Left lung (tissue), 10 donors: ENCODE data around the gene FSCN2. TPM values are rescaled to one million over a fixed set of nuclear protein-coding genes. Genes with fewer than 3 reads are reported as not detected.

ENCODE experiments used
- ATAC-seq: fragments of 200-7000 bp; cut with Tn5 transposase; one replicate; pipeline ENCODE4 v1.9.1; 2020; ENCODE audit warnings: moderate library complexity
- DNase-seq, 4 donors: peaks; one replicate each; pipeline ENCODE4 v3.0.0-alpha.2; 2013 to 2020
- H3K27ac ChIP-seq, 2 donors: fragments of 200-600 bp; sonication (generic) in 1 of 2; one replicate each; pipeline versions ENCODE4 v1.5.0 to v1.8.0; 2020 to 2021
- H3K27me3 ChIP-seq, 2 donors: fragments of 200-600 bp; sonication (generic) in 1 of 2; one replicate each; pipeline versions ENCODE4 v1.5.0 to v1.8.0; 2020 to 2021
- H3K36me3 ChIP-seq, 2 donors: fragments of 200-600 bp; sonication (generic) in 1 of 2; one replicate each; pipeline versions ENCODE4 v1.5.0 to v1.8.0; 2020 to 2021
- H3K4me1 ChIP-seq, 2 donors: fragments of 200-600 bp; one replicate each; pipeline ENCODE4 v1.8.0; 2021
- H3K4me3 ChIP-seq, 2 donors: fragments of 200-600 bp; sonication (generic) in 1 of 2; one replicate each; pipeline versions ENCODE4 v1.5.0 to v1.8.0; 2020 to 2021; ENCODE audit warnings: mild to moderate bottlenecking in 1 of 2
- H3K9me3 ChIP-seq, 2 donors: fragments of 200-600 bp; sonication (generic) in 1 of 2; one replicate each; pipeline versions ENCODE4 v1.5.0 to v1.8.0; 2020 to 2021
- intact Hi-C, 2 donors: fragments of 100-400 bp; cut with DNase I; formaldehyde crosslinking; loops; one replicate each; pipeline versions ENCODE4 v1.11.2 to v1.14.2; 2022
- polyA plus RNA-seq, 6 donors: library from polyadenylated mRNA; unstranded; fragments of 120-200 nt; gene quantifications; one replicate each; pipeline ENCODE4 v1.2.1, GENCODE V29; 2013; ENCODE audit not compliant: insufficient read length in 6 of 6
- total RNA-seq, 2 donors: library from RNA; stranded (reverse); fragmentation: NEBNext Ultra II Directional; extraction: Animal tissue kit (Norgen Biotek cat#: 25700); gene quantifications; one replicate each; pipeline ENCODE4 v1.2.1, GENCODE V29; 2021
- TF ChIP-seq, protein P1 (sequence below), 2 donors: fragments of 200-600 bp; sonication (generic) in 1 of 2; IDR thresholded peaks; one replicate each; pipeline versions ENCODE4 v1.5.0 to v1.8.0; 2021; ENCODE audit warnings: antibody characterized with exemption in 2 of 2
- donor health status: DM: no; HTN: yes; CAD: no.
- donor health status: DM: no; HTN: no; CAD: no.

FSCN2 gene
- total and polyA plus RNA-seq, 8 donors: 0.92 to 3.4 (median 1.9) TPM

DNA sequence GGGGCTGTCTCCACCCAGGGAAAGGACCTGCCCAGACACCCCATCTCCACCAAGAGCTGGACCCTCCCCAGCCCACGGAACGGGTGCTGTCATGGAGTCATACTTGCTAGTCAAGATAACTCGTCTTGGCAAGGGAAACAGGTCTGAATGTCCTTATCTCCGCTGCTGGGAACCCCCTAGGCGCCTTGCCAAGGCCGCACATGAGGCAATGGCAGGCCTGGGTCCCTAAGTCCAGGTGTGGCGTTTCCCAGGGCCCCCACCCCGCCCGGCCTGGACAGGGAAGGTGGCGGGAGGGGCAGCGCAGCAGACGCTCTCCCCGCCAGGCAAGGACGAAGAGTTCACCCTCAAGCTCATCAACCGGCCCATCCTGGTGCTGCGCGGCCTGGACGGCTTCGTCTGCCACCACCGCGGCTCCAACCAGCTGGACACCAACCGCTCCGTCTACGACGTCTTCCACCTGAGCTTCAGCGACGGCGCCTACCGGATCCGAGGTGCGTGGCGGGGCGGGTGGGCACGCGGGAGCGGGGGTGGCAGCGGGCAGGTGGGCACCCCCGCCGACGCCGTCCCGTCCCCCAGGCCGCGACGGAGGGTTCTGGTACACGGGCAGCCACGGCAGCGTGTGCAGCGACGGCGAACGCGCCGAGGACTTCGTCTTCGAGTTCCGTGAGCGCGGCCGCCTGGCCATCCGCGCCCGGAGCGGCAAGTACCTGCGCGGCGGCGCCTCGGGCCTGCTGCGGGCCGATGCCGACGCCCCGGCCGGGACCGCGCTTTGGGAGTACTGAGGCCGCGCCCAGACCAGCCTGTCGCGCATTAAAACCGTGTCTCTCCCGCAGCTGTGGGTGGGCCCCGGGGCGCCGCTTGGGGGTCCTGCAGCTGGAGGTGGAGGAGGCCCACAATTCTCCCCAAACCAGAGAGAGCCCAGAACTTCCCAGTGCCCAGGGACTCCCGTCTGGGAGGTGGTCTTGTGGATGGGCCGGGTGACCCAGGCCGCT is 8.4 kb downstream of the FSCN2 start:
- Histone ChIP-seq H3K4me3 (no peak overlapping the region), H3K4me1 (peaks cover 6 to 19% of the 10 kb centered on the region in 2 donors), H3K27ac (no peak overlapping the region), H3K9me3 (no peaks in the 10 kb centered on the region), H3K36me3 (peaks cover 0 to 39% of the 10 kb centered on the region in 2 donors), H3K27me3 (peaks cover 3 to 59% of the 10 kb centered on the region in 2 donors)
- DNase-seq (peak in 2 of 4 donors; percentile 62 to 80), ATAC-seq (peak; percentile 16)
- TF ChIP-seq, protein P1, sequence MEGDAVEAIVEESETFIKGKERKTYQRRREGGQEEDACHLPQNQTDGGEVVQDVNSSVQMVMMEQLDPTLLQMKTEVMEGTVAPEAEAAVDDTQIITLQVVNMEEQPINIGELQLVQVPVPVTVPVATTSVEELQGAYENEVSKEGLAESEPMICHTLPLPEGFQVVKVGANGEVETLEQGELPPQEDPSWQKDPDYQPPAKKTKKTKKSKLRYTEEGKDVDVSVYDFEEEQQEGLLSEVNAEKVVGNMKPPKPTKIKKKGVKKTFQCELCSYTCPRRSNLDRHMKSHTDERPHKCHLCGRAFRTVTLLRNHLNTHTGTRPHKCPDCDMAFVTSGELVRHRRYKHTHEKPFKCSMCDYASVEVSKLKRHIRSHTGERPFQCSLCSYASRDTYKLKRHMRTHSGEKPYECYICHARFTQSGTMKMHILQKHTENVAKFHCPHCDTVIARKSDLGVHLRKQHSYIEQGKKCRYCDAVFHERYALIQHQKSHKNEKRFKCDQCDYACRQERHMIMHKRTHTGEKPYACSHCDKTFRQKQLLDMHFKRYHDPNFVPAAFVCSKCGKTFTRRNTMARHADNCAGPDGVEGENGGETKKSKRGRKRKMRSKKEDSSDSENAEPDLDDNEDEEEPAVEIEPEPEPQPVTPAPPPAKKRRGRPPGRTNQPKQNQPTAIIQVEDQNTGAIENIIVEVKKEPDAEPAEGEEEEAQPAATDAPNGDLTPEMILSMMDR (IDR thresholded peaks at IDR 0.05): no peak
- intact Hi-C loops: no loop called here

DNA sequence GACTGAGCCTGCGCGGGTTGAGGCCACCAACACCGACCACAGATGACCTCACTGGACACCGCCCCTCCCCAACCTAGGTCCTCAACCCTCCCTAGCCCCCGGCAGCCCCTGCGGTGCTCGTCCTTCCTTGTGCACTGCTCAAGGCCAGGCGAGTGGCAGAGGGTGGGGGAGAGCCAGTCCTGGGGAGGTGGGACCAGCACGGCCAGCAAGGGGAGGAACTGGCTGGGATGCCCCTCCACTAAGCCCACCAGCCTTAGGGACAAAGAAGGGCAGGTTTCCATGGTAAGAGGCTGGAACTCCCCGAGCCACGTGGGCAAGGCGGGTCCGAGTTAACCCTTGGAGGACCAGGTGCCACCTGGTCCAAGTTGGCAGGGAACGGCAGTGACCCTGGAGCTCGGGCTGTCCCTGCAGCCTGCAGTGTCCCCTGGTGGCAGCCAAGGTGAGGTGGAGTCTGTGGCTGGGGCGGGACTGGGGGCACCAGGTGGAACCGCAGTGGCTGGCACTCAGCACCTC is 9.2 kb downstream of the FSCN2 start:
- H3K36me3 ChIP-seq: peaks cover 0 to 43% of the 10 kb centered on the region in 2 donors
- ATAC-seq (peak; percentile 68), DNase-seq (peak in 2 of 4 donors; percentile 56 to 80)
- H3K9me3 ChIP-seq: no peaks in the 10 kb centered on the region
- intact Hi-C loops: no loop called here
- TF ChIP-seq, protein P1 (IDR thresholded peaks at IDR 0.05): peak; percentile 37 to 65
- H3K4me3 ChIP-seq: no peak overlapping the region
- peaks cover 6 to 19% of the 10 kb centered on the region in 2 donors for H3K4me1 ChIP-seq
- peaks cover 3 to 59% of the 10 kb centered on the region in 2 donors for H3K27me3 ChIP-seq
- no peak overlapping the region for H3K27ac ChIP-seq

DNA sequence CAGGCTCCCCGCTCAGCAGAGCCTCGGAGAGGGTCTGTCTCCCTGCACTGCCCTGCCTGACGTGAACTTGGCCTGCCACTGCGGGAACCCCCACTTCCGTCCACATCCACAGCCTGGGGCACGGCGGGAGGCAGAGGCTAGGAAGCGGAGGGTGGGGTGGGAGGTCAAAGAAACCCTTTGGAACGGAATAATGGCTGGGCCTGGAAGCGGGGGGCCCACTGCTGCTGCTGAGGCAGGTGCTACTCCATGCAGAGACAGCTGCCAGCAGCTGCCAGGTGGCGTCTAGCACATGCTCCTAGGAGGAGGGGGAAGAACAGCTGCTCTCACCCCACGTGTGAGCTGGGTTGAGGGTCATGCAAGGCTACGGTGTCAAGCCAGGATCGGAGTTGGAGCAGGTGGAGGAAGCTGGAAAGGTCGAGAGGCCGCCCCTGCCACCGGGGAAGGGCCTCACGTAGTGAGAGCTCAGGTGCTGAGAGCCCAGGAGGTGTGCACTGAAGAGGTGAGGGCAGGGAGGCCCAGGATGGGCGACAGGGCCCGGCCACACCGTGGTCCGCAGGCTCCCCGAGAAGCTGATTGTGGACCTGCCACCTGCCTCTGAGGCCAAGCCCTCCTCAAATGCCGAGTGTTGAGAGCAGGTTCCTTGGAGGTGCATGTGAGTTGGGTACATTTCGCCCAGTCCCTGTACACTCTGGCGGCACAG is 9.8 kb downstream of the FSCN2 start:
- no peak overlapping the region for H3K27ac ChIP-seq
- intact Hi-C loops: no loop called here
- no peak overlapping the region for H3K4me3 ChIP-seq
- TF ChIP-seq, protein P1 (IDR thresholded peaks at IDR 0.05): no peak
- peaks cover 6 to 19% of the 10 kb centered on the region in 2 donors for H3K4me1 ChIP-seq
- peaks cover 0 to 49% of the 10 kb centered on the region in 2 donors for H3K36me3 ChIP-seq
- DNase-seq (peak in 1 of 4 donors; percentile 59), ATAC-seq (no peak)
- H3K9me3 ChIP-seq: no peaks in the 10 kb centered on the region
- peaks cover 3 to 57% of the 10 kb centered on the region in 2 donors for H3K27me3 ChIP-seq

DNA sequence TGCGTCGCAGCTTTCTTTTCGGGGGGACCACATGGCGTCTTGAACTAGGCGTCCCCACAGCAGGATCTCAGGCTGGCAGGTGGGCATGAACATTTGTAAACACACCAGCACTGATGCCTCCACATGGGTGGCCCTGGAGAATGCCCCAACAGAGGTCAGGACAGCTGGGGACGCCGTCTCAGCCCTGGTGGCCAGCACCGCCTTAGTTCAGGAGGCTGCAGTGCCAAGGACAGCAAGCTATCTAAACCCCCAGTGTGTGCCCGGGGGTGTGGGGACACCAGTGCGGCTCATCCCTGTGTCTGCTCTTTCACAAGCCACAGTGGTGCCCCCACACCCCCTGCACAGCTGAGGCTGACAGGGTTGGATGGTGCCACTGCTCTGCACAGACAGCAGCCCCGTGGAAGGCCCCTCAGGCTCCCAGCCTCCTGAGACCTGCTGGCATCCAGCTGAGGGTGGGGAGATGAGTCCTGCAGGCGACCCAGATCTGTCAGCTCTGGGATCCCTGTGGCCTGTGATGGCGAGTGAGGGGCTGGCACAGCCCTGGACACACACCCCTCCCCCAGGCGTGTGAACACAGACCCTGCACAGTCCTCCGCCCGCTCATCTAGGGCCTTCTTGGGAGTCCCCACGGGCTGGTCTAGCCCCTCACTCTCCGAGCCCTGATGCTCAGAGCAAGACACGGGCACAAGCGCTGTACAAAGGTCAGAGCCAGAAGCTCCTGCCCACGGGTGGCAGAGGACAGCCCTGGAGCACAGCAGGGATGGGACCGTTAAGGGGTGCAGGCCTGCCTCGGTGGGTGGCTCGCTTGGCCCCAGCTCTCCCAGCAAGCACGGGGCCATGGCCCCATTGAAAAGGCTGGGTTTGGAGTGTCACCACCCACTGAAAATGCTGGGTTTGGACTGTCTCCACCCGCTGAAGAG is 10.7 kb downstream of the FSCN2 start:
- Histone ChIP-seq H3K36me3 (peaks cover 0 to 58% of the 10 kb centered on the region in 2 donors), H3K27ac (no peak overlapping the region), H3K4me3 (no peak overlapping the region), H3K9me3 (no peaks in the 10 kb centered on the region), H3K4me1 (peaks cover 6 to 19% of the 10 kb centered on the region in 2 donors), H3K27me3 (peaks cover 3 to 48% of the 10 kb centered on the region in 2 donors)
- intact Hi-C loops: no loop called here
- TF ChIP-seq, protein P1 (IDR thresholded peaks at IDR 0.05): no peak
- ATAC-seq (no peak), DNase-seq (peak in 1 of 4 donors; percentile 50)
